Measurements from ENCODE around the gene MST1. TPM values are rescaled to one million over a fixed set of nuclear protein-coding genes. Genes with fewer than 3 reads are reported as not detected.

Gene MST1
- total RNA-seq, 1 experiment from 2014 or later = 13.8 TPM

DNA sequence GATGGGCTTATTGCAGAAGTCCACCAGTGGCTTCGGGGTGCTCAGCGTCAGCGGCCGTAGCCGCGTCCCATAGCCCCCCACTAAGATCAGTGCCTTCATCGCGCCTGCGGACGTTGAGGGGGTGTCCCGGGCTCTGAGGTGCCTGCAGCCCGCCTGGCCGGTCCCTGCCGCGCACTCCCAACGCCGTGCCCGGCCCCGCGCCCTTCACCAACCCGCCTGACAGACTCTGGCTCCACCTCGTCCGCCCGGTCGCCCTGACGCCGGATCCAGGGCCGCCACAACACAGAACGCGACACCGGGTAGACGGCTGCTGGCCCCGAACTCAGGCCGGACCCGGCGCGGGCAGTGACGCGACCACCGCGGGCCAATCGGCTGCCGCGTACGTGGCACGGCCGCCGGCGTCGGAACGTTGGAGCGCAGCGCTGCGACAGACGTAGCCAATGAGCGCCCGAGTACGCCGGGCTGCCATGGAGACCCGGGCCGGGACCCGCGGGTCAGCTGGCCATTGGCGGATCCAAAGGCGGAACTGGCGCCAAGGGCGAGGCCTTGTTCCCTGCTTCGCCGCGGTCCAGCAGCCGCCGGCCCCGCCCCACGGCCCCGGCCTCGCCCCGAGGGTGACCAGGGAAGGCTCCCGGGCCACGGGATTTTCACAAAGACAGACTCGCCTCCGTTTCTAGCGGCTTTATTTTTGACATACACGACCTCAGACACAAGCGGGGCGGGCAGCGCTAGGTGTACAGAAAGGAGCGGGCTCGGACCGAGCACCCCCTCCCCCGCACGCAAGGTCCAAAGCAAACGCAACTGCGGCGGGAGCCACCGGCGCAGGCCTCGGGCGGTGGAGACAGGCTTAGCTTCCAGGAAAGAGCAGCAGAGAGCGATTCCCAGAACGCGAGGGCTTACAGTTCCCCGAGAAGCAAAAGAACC is 34.6 kb upstream of the MST1 start, which contains the start of gene GMPPB (continued):
- TF ChIP-seq, protein P1, sequence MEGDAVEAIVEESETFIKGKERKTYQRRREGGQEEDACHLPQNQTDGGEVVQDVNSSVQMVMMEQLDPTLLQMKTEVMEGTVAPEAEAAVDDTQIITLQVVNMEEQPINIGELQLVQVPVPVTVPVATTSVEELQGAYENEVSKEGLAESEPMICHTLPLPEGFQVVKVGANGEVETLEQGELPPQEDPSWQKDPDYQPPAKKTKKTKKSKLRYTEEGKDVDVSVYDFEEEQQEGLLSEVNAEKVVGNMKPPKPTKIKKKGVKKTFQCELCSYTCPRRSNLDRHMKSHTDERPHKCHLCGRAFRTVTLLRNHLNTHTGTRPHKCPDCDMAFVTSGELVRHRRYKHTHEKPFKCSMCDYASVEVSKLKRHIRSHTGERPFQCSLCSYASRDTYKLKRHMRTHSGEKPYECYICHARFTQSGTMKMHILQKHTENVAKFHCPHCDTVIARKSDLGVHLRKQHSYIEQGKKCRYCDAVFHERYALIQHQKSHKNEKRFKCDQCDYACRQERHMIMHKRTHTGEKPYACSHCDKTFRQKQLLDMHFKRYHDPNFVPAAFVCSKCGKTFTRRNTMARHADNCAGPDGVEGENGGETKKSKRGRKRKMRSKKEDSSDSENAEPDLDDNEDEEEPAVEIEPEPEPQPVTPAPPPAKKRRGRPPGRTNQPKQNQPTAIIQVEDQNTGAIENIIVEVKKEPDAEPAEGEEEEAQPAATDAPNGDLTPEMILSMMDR (IDR thresholded peaks at IDR 0.05) = no peak
- TF ChIP-seq, protein P2, sequence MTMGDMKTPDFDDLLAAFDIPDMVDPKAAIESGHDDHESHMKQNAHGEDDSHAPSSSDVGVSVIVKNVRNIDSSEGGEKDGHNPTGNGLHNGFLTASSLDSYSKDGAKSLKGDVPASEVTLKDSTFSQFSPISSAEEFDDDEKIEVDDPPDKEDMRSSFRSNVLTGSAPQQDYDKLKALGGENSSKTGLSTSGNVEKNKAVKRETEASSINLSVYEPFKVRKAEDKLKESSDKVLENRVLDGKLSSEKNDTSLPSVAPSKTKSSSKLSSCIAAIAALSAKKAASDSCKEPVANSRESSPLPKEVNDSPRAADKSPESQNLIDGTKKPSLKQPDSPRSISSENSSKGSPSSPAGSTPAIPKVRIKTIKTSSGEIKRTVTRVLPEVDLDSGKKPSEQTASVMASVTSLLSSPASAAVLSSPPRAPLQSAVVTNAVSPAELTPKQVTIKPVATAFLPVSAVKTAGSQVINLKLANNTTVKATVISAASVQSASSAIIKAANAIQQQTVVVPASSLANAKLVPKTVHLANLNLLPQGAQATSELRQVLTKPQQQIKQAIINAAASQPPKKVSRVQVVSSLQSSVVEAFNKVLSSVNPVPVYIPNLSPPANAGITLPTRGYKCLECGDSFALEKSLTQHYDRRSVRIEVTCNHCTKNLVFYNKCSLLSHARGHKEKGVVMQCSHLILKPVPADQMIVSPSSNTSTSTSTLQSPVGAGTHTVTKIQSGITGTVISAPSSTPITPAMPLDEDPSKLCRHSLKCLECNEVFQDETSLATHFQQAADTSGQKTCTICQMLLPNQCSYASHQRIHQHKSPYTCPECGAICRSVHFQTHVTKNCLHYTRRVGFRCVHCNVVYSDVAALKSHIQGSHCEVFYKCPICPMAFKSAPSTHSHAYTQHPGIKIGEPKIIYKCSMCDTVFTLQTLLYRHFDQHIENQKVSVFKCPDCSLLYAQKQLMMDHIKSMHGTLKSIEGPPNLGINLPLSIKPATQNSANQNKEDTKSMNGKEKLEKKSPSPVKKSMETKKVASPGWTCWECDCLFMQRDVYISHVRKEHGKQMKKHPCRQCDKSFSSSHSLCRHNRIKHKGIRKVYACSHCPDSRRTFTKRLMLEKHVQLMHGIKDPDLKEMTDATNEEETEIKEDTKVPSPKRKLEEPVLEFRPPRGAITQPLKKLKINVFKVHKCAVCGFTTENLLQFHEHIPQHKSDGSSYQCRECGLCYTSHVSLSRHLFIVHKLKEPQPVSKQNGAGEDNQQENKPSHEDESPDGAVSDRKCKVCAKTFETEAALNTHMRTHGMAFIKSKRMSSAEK (CRISPR knock-in tag; IDR thresholded peaks at IDR 0.05; ENCODE audit: borderline replicate concordance) = no peak
- TF ChIP-seq RORB (CRISPR knock-in tag; IDR thresholded peaks at IDR 0.05) = no peak
- TF ChIP-seq GABPB1 (CRISPR knock-in tag; IDR thresholded peaks at IDR 0.05) = peak; percentile 38; the same call in 1 of the 2 replicates
- TF ChIP-seq, protein P3, sequence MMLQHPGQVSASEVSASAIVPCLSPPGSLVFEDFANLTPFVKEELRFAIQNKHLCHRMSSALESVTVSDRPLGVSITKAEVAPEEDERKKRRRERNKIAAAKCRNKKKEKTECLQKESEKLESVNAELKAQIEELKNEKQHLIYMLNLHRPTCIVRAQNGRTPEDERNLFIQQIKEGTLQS (CRISPR knock-in tag; conservative IDR thresholded peaks at IDR 0.05) = no peak
- TF ChIP-seq, protein P4, sequence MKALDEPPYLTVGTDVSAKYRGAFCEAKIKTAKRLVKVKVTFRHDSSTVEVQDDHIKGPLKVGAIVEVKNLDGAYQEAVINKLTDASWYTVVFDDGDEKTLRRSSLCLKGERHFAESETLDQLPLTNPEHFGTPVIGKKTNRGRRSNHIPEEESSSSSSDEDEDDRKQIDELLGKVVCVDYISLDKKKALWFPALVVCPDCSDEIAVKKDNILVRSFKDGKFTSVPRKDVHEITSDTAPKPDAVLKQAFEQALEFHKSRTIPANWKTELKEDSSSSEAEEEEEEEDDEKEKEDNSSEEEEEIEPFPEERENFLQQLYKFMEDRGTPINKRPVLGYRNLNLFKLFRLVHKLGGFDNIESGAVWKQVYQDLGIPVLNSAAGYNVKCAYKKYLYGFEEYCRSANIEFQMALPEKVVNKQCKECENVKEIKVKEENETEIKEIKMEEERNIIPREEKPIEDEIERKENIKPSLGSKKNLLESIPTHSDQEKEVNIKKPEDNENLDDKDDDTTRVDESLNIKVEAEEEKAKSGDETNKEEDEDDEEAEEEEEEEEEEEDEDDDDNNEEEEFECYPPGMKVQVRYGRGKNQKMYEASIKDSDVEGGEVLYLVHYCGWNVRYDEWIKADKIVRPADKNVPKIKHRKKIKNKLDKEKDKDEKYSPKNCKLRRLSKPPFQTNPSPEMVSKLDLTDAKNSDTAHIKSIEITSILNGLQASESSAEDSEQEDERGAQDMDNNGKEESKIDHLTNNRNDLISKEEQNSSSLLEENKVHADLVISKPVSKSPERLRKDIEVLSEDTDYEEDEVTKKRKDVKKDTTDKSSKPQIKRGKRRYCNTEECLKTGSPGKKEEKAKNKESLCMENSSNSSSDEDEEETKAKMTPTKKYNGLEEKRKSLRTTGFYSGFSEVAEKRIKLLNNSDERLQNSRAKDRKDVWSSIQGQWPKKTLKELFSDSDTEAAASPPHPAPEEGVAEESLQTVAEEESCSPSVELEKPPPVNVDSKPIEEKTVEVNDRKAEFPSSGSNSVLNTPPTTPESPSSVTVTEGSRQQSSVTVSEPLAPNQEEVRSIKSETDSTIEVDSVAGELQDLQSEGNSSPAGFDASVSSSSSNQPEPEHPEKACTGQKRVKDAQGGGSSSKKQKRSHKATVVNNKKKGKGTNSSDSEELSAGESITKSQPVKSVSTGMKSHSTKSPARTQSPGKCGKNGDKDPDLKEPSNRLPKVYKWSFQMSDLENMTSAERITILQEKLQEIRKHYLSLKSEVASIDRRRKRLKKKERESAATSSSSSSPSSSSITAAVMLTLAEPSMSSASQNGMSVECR (CRISPR knock-in tag; IDR thresholded peaks at IDR 0.05; ENCODE audit: borderline replicate concordance) = peak; percentile 88
- TF ChIP-seq, protein P5, sequence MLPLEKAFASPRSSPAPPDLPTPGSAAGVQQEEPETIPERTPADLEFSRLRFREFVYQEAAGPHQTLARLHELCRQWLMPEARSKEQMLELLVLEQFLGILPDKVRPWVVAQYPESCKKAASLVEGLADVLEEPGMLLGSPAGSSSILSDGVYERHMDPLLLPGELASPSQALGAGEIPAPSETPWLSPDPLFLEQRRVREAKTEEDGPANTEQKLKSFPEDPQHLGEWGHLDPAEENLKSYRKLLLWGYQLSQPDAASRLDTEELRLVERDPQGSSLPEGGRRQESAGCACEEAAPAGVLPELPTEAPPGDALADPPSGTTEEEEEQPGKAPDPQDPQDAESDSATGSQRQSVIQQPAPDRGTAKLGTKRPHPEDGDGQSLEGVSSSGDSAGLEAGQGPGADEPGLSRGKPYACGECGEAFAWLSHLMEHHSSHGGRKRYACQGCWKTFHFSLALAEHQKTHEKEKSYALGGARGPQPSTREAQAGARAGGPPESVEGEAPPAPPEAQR (CRISPR knock-in tag; IDR thresholded peaks at IDR 0.05) = no peak
- TF ChIP-seq, protein P6, sequence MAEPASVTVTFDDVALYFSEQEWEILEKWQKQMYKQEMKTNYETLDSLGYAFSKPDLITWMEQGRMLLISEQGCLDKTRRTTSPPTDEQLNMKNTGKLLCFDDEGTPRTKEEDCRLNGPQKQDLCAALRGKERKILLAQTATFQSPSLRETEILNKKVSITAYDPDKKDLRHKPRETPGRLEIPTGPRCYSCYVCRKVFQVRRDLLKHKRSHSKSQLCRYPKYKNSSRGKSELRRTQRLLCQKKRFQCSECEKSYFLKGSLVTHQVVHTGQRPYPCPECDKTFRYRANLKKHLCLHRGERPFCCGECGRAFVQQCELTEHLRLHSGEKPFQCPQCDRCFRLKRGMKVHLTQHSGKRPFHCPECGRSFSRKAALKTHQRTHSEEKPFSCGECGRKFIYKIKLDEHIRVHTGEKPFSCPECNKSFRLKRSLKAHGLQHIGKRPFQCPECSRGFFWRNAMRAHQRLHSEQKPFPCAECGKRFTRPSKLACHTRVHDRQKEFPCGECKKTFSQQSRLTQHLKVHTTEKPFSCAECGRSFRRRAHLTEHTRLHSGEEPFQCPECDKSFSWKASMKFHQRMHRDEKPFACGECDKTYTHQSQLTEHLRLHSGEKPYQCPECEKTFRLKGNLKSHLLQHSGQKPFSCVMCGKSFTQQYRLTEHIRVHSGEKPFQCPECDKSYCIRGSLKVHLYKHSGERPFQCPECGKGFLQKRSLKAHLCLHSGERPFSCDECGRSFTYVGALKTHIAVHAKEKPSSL (CRISPR knock-in tag; conservative IDR thresholded peaks at IDR 0.05) = no peak
- TF ChIP-seq ZNF232 (CRISPR knock-in tag; IDR thresholded peaks at IDR 0.05) = no peak
- TF ChIP-seq MXD4 (CRISPR knock-in tag; IDR thresholded peaks at IDR 0.05; ENCODE audit: borderline replicate concordance) = no peak
- peak; percentile 50; the same call in 1 of the 2 replicates for TF ChIP-seq ETV6 (CRISPR knock-in tag; IDR thresholded peaks at IDR 0.05)
- TF ChIP-seq, protein P7, sequence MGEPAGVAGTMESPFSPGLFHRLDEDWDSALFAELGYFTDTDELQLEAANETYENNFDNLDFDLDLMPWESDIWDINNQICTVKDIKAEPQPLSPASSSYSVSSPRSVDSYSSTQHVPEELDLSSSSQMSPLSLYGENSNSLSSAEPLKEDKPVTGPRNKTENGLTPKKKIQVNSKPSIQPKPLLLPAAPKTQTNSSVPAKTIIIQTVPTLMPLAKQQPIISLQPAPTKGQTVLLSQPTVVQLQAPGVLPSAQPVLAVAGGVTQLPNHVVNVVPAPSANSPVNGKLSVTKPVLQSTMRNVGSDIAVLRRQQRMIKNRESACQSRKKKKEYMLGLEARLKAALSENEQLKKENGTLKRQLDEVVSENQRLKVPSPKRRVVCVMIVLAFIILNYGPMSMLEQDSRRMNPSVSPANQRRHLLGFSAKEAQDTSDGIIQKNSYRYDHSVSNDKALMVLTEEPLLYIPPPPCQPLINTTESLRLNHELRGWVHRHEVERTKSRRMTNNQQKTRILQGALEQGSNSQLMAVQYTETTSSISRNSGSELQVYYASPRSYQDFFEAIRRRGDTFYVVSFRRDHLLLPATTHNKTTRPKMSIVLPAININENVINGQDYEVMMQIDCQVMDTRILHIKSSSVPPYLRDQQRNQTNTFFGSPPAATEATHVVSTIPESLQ (CRISPR knock-in tag; IDR thresholded peaks at IDR 0.05) = no peak; the same call in 1 of the 2 replicates
- TF ChIP-seq GRHL2 (CRISPR knock-in tag; IDR thresholded peaks at IDR 0.05; ENCODE audit: insufficient replicate concordance, severe bottlenecking) = no peak
- peak; percentile 59; the same call in 1 of the 2 replicates for TF ChIP-seq ATF1 (CRISPR knock-in tag; IDR thresholded peaks at IDR 0.05)
- TF ChIP-seq EMX1 (CRISPR knock-in tag; IDR thresholded peaks at IDR 0.05) = no peak
- no peak; the same call in 1 of the 2 replicates for TF ChIP-seq NFE2L1 (CRISPR knock-in tag; IDR thresholded peaks at IDR 0.05)
- no peak for TF ChIP-seq PRRX2 (CRISPR knock-in tag; IDR thresholded peaks at IDR 0.05)

All from WTC11 (cell line).